AG09309 (cell line): ENCODE results near the gene SLC13A4.
"Not testable (repeated sequence)": the region's sequence is repeated elsewhere in the genome, so short reads cannot be mapped to it uniquely, and the experiment has no call there.

Experiments used
- DNase-seq: peaks from one replicate; pipeline ENCODE4 v3.0.0-alpha.2; 2010; ENCODE audit warnings: low read depth
- H3K4me3 ChIP-seq: 2 replicates; pipeline ENCODE4 v1.5.1; 2011; ENCODE audit warnings: mild to moderate bottlenecking, low read depth, low read length, moderate library complexity; ENCODE audit not compliant: control insufficient read depth
- CTCF ChIP-seq: IDR thresholded peaks from 2 replicates; pipeline ENCODE4 v1.5.1; 2011; ENCODE audit warnings: mild to moderate bottlenecking, low read depth, low read length, inconsistent platforms; ENCODE audit not compliant: insufficient read depth, control insufficient read depth; ENCODE audit errors: missing control alignments

SLC13A4 gene

GRCh38 chr7:135742371-135742770 lies 14.4 kb upstream of the SLC13A4 start:
- H3K4me3 ChIP-seq = no peak overlapping the region
- no peak for TF ChIP-seq CTCF
- no peak for DNase-seq

GRCh38 chr7:135741905-135742304 lies 13.9 kb upstream of the SLC13A4 start:
- DNase-seq = no peak
- no peak for TF ChIP-seq CTCF
- no peak overlapping the region for H3K4me3 ChIP-seq

GRCh38 chr7:135740889-135741288 lies 12.9 kb upstream of the SLC13A4 start:
- H3K4me3 ChIP-seq = no peak overlapping the region
- TF ChIP-seq CTCF = no peak
- DNase-seq = no peak

- H3K4me3 ChIP-seq, DNase-seq: not testable (repeated sequence)
Measured at GRCh38 chr7:135737306-135737647, 9.3 kb upstream of the SLC13A4 start.

- H3K4me3 ChIP-seq = no peak overlapping the region
- DNase-seq = no peak
- TF ChIP-seq CTCF = no peak
Measured at GRCh38 chr7:135736586-135737305, 8.8 kb upstream of the SLC13A4 start.

- TF ChIP-seq CTCF = no peak
- no peak for DNase-seq
- H3K4me3 ChIP-seq = no peak overlapping the region
Measured at GRCh38 chr7:135734343-135734689, 6.3 kb upstream of the SLC13A4 start.

- no peak for TF ChIP-seq CTCF
Measured at GRCh38 chr7:135733603-135734342, 5.8 kb upstream of the SLC13A4 start.

More at GRCh38 chr7:135733603-135734342, 5.8 kb upstream of the SLC13A4 start:
- no peak overlapping the region for H3K4me3 ChIP-seq
- no peak for DNase-seq
